ENCODE measurements around the gene MTCP1.
A peak's percentile ranks its signal among the peaks of the same experiment; 100 is the strongest.

Gene MTCP1

DNA sequence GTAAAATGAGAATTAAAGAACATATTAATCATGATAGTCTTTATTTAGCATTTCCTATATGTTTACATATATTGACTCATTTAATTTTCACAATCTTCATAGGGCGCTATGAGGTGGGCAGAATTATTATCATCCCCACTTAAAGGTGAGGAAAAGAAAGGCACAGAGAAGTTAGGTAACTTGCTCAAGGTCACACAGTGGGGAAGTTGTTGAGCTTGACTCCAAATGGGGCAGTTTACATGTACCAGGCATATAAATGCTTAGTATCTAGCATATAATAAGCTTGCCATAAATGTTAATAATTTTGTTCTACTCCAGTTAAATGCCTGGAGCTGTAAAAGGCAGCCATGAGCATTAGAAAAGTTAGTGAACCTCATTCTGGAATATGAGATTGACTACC lies 1.5 kb downstream of the MTCP1 start:
- H3K4me3 ChIP-seq (ENCODE audit: low read depth, low read length): peak overlapping the region; percentile 63
- TF ChIP-seq, protein P1, sequence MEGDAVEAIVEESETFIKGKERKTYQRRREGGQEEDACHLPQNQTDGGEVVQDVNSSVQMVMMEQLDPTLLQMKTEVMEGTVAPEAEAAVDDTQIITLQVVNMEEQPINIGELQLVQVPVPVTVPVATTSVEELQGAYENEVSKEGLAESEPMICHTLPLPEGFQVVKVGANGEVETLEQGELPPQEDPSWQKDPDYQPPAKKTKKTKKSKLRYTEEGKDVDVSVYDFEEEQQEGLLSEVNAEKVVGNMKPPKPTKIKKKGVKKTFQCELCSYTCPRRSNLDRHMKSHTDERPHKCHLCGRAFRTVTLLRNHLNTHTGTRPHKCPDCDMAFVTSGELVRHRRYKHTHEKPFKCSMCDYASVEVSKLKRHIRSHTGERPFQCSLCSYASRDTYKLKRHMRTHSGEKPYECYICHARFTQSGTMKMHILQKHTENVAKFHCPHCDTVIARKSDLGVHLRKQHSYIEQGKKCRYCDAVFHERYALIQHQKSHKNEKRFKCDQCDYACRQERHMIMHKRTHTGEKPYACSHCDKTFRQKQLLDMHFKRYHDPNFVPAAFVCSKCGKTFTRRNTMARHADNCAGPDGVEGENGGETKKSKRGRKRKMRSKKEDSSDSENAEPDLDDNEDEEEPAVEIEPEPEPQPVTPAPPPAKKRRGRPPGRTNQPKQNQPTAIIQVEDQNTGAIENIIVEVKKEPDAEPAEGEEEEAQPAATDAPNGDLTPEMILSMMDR (IDR thresholded peaks at IDR 0.05; ENCODE audit: borderline replicate concordance, insufficient read depth, low read depth, low read length): no peak

DNA sequence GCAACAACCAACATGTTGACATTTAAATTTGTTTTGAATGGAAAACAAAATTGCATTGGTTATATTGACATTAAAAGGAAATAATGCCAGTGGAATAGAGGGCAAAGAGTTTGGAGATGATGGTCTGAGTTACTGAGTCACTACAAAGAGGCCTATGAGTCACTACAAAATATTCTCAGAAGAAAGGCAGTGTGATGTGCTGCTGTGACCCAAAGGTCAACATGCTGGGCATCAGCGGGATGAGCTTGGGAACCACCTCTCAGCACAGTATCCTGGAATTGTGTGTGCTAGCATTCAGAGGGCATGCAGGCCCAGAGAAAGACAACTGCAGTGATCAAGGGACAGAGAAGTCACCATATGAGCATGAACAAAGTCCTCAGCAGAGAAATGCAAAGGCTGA lies 2.8 kb downstream of the MTCP1 start:
- H3K4me3 ChIP-seq (ENCODE audit: low read depth, low read length): no peak overlapping the region
- TF ChIP-seq, protein P1 (IDR thresholded peaks at IDR 0.05; ENCODE audit: borderline replicate concordance, insufficient read depth, low read depth, low read length): no peak

DNA sequence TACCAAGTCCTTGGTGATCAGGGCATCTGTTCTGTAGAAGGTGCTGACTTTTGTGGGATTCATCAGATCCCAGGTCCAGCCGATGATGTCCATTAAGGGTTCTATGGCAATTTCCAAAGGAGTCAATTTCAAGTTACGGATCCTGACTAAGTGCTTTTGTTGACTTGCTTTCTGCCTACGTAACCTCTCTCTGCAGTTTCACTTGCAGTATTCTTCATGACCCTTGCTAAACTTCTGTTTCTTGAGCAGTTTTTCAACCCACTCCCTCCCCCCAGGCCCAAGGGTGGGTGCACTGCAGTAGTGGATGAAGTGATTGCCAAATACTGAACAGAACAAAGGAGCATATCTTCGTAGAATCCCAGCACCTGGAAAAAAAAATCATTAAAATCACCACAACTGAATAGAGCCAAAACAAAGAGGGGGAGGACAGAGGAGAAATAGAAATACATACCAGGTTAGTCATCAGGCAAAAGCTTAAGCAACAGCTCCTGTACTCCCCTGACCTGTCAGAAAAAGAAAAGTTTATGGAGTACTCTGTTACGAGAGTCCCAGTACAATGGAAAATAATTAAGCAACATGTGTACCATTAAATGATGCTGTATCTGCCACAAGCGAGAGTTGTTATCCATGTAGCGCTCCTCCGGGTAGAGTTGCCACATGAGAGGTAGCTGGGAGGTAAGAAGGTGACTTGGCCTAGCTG lies 5.8 kb downstream of the MTCP1 start:
- TF ChIP-seq, protein P1 (IDR thresholded peaks at IDR 0.05; ENCODE audit: borderline replicate concordance, insufficient read depth, low read depth, low read length): no peak
- no peak overlapping the region for H3K4me3 ChIP-seq (ENCODE audit: low read depth, low read length)

DNA sequence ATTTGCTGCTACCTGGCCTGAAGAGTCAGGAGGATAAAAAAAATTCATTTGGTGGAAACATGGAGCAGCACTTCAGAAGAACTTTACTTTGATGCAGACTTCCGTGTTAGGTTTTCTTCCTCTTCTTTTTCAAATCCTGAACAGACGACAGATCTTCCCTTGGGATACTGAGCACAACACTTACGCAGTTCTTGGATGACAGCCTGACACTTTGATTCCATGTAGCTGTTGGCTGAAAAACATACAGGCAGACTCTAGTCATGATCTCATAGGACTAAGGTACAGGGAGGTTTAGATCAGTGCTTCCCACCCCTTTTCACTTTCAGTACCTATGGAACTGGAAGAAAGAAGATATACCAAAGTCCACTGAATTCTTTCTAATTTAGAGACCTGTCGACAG lies 9.2 kb downstream of the MTCP1 start:
- TF ChIP-seq, protein P1 (IDR thresholded peaks at IDR 0.05; ENCODE audit: borderline replicate concordance, insufficient read depth, low read depth, low read length): no peak
- H3K4me3 ChIP-seq (ENCODE audit: low read depth, low read length): no peak overlapping the region

DNA sequence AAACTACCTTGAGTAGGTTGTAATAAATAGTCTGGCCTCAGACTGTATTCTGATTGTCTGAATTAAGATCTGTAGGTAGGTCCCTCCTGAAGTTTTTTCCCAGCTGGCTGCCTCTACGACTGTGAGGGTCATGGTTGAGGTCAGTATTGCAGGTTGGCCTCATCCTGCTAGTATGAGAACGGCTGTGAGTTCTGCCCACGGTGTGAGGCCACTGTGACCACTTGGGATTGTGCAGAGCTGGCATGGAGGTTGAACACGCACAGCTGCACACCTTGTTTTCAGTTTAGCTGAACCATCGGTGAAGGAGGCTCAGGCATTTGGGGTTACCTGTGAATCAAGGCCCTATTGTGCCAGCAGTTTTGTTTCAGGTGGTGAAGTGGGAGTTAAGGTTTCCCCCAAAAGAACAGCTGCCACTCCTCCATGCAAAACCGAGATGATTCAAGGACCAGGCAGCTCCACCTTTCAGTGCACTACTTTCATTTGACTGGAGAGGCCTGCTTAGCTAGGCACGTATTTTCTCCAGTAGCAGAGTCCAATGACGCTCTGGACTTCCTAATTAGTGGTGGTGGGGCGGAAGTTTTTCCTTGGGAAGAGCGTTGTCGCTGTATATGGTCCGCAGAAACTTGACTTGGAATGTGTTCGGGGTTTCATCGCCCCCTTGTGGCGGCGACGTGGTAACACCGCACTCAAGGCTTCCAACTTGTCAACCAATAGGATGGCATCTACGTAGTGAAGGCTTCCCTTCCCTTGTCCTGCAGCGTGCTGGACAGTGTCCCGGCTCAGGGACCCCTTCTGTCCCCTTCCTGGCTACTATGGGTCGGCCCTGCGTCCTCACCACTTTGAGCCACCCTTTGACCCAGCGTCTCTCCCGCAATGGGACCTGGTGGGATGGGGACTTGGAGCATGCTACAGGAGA lies 13.8 kb downstream of the MTCP1 start:
- TF ChIP-seq, protein P1 (IDR thresholded peaks at IDR 0.05; ENCODE audit: borderline replicate concordance, insufficient read depth, low read depth, low read length): peak; percentile 63
- H3K4me3 ChIP-seq (ENCODE audit: low read depth, low read length): no peak overlapping the region

DNA sequence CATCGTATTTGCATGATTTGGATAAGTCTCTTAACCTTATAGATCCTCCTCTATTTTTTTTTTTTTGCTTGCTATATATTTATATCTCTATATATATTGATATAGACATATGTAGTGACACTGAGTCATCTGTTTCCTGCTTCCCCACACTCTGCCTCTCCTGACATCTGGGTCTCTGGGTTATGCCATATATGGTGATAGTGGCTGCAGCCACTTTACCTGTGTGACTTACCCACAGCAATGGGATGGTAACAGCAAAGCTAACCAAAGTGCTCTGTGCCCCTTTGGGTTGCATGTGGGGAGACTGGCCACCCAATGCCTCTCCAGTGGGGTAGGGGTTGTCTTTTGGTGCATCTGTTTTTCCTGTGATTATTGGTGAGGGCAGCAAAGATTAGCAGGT lies 14.5 kb downstream of the MTCP1 start:
- TF ChIP-seq, protein P1 (IDR thresholded peaks at IDR 0.05; ENCODE audit: borderline replicate concordance, insufficient read depth, low read depth, low read length): no peak
- H3K4me3 ChIP-seq (ENCODE audit: low read depth, low read length): no peak overlapping the region

Measured in GM12875 (cell line).